Type B pancreatic cell (in vitro differentiated cells): ENCODE measurements around the gene RBM25. TPM values are rescaled to one million over a fixed set of nuclear protein-coding genes. Genes with fewer than 3 reads are reported as not detected.

ENCODE experiments used
- DNase-seq: peaks from one replicate; pipeline ENCODE4 v3.0.0; 2021; ENCODE audit warnings: mixed read lengths; ENCODE audit not compliant: unreplicated experiment; ENCODE audit errors: extremely low spot score
- H3K27ac Mint-ChIP-seq: 2 replicates; pipeline ENCODE4 v1.8.0; 2021; ENCODE audit warnings: mild to moderate bottlenecking, mixed read lengths
- H3K27me3 Mint-ChIP-seq: 2 replicates; pipeline ENCODE4 v1.8.0; 2021; ENCODE audit warnings: mixed read lengths
- H3K36me3 Mint-ChIP-seq: 2 replicates; pipeline ENCODE4 v1.8.0; 2021; ENCODE audit warnings: mixed read lengths
- H3K4me1 Mint-ChIP-seq: one replicate; pipeline ENCODE4 v1.8.0; 2021; ENCODE audit warnings: mixed read lengths; ENCODE audit not compliant: unreplicated experiment
- H3K4me3 Mint-ChIP-seq: 2 replicates; pipeline ENCODE4 v1.8.0; 2021; ENCODE audit warnings: mild to moderate bottlenecking, mixed read lengths
- H3K9me3 Mint-ChIP-seq: 2 replicates; pipeline ENCODE4 v1.8.0; 2021; ENCODE audit warnings: mixed read lengths
- total RNA-seq: library from RNA; stranded (reverse); gene quantifications from 2 replicates; pipeline ENCODE4 v1.2.1, GENCODE V29; 2021; ENCODE audit warnings: low replicate concordance
- TF ChIP-seq, protein P1 (sequence below): fragments of 200-600 bp; sonication (generic); conservative IDR thresholded peaks from 2 replicates; pipeline ENCODE4 v1.5.0; 2021; ENCODE audit warnings: antibody characterized with exemption, mild to moderate bottlenecking

The RBM25 gene
- total RNA-seq, 1 donor from 2014 or later: 94.6 TPM

DNA sequence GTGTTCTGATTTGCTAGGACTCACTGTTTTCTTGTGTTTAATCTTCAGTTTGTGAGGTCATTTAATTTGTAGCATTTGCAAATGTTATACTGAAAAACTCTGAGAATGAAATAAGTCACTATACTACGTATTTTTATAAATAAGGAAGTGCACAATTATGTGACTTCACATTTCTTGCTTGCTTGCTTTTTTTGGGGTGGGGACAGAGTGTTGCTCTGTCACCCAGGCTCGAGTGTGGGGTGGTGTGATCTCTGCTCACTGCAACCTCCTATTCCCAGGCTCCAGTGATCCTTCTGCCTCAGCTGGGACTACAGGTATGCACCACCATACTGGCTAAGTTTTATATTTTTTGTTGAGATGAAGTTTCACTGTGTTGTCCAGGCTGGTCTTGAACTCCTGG lies 32.7 kb downstream of the RBM25 start:
- DNase-seq: no peak
- Mint-ChIP-seq H3K27me3 (no peaks in the 10 kb centered on the region), H3K27ac (no peak overlapping the region), H3K4me1 (no peaks in the 10 kb centered on the region), H3K36me3 (peaks cover 27% of the 10 kb centered on the region), H3K4me3 (no peak overlapping the region), H3K9me3 (no peaks in the 10 kb centered on the region)
- TF ChIP-seq, protein P1, sequence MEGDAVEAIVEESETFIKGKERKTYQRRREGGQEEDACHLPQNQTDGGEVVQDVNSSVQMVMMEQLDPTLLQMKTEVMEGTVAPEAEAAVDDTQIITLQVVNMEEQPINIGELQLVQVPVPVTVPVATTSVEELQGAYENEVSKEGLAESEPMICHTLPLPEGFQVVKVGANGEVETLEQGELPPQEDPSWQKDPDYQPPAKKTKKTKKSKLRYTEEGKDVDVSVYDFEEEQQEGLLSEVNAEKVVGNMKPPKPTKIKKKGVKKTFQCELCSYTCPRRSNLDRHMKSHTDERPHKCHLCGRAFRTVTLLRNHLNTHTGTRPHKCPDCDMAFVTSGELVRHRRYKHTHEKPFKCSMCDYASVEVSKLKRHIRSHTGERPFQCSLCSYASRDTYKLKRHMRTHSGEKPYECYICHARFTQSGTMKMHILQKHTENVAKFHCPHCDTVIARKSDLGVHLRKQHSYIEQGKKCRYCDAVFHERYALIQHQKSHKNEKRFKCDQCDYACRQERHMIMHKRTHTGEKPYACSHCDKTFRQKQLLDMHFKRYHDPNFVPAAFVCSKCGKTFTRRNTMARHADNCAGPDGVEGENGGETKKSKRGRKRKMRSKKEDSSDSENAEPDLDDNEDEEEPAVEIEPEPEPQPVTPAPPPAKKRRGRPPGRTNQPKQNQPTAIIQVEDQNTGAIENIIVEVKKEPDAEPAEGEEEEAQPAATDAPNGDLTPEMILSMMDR: no peak

DNA sequence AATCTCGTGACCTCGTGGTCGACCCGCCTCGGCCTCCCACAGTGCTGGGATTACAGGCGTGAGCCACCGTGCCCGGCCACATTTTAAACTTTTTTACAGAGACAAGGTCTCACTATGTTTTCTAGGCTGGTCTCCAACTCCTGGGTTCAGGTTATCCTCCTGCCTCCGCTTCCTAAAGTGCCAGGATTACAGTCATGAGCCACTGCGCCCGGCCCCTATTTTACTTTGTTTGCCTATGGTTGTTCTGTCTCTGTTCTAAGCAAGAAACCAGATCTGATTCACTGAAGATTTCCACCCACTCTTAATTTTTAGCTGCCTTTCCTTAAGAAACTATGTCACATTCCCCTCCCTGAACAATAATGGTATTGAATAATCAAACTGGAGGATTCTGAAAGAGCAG lies 39.1 kb downstream of the RBM25 start:
- H3K27me3 Mint-ChIP-seq: no peaks in the 10 kb centered on the region
- H3K4me1 Mint-ChIP-seq: no peaks in the 10 kb centered on the region
- H3K9me3 Mint-ChIP-seq: no peaks in the 10 kb centered on the region
- TF ChIP-seq, protein P1: no peak
- no peak for DNase-seq
- H3K27ac Mint-ChIP-seq: no peak overlapping the region
- peaks cover 32% of the 10 kb centered on the region for H3K36me3 Mint-ChIP-seq
- no peak overlapping the region for H3K4me3 Mint-ChIP-seq

DNA sequence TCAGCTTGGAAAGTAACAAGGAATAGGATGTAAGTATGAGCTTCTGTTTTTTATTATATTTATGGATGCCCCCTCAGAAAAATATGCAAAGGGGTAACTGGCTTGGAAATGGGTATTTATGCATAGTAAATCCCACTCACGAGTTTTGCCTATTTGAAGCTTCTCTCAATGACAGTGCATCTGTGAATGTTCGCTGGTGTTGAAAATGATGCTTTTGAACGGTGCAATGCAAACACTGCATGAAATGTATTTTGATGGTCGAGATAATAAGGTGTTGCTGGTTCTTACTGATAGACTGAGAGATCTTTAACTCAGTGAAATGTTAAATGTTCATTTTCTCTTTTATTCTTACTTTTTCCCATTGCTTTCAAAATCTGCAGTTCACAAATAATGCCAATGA lies 42.0 kb downstream of the RBM25 start:
- H3K36me3 Mint-ChIP-seq: peaks cover 45% of the 10 kb centered on the region
- TF ChIP-seq, protein P1: no peak
- no peaks in the 10 kb centered on the region for H3K27me3 Mint-ChIP-seq
- H3K9me3 Mint-ChIP-seq: no peaks in the 10 kb centered on the region
- no peak for DNase-seq
- H3K4me1 Mint-ChIP-seq: no peaks in the 10 kb centered on the region
- H3K4me3 Mint-ChIP-seq: no peak overlapping the region
- no peak overlapping the region for H3K27ac Mint-ChIP-seq

DNA sequence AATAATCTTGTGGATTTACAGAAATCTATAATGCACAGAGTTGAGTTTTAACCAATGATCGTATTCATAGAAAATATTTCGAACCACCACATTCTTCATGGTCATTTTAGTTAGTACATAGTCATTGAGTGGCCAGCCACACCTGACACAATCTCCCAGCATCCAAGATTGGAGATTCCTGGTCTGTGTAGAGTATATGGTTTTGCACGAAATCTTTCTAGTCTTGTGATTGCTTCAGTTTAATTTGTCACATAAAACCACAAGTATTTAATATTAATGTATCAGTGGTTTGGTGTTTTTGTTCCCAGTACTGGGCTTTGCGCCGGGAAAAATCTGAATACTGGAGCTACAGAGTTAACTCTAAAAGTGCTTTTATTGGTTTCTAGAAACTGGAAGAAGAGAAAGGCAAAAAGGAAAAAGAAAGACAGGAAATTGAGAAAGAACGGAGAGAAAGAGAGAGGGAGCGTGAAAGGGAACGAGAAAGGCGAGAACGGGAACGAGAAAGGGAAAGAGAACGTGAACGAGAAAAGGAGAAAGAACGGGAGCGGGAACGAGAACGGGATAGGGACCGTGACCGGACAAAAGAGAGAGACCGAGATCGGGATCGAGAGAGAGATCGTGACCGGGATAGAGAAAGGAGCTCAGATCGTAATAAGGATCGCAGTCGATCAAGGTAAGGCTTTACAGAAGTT lies 44.6 kb downstream of the RBM25 start:
- H3K4me1 Mint-ChIP-seq: no peaks in the 10 kb centered on the region
- no peaks in the 10 kb centered on the region for H3K9me3 Mint-ChIP-seq
- no peak overlapping the region for H3K27ac Mint-ChIP-seq
- no peak overlapping the region for H3K4me3 Mint-ChIP-seq
- no peaks in the 10 kb centered on the region for H3K27me3 Mint-ChIP-seq
- peaks cover 48% of the 10 kb centered on the region for H3K36me3 Mint-ChIP-seq
- TF ChIP-seq, protein P1: no peak
- no peak for DNase-seq

DNA sequence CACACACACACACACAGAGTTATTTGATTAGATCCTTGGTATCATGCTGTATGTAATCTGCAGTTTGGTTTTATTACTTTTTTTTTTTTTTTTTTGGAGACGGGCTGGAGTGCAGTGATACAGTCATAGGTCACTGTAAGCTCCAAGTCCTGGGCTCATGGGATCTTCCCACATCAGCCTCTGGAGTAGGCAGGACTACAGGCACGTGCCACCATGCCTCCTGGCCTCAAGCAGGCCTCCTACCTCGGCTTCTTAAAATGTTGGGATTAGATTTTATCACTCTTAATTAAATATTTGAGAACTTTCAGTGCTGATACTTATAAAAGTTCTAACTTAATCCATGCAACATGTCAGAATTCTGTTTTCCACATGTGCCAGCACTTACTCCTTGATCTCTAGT lies 46.7 kb downstream of the RBM25 start:
- Mint-ChIP-seq H3K27ac (no peak overlapping the region), H3K4me1 (no peaks in the 10 kb centered on the region), H3K27me3 (no peaks in the 10 kb centered on the region), H3K4me3 (no peak overlapping the region), H3K9me3 (no peaks in the 10 kb centered on the region), H3K36me3 (peaks cover 45% of the 10 kb centered on the region)
- TF ChIP-seq, protein P1: no peak
- no peak for DNase-seq
